ENCODE measurements around the gene GTSF1L.
"Not testable (repeated sequence)": the region's sequence is repeated elsewhere in the genome, so short reads cannot be mapped to it uniquely, and the experiment has no call there.

Gene GTSF1L

DNA sequence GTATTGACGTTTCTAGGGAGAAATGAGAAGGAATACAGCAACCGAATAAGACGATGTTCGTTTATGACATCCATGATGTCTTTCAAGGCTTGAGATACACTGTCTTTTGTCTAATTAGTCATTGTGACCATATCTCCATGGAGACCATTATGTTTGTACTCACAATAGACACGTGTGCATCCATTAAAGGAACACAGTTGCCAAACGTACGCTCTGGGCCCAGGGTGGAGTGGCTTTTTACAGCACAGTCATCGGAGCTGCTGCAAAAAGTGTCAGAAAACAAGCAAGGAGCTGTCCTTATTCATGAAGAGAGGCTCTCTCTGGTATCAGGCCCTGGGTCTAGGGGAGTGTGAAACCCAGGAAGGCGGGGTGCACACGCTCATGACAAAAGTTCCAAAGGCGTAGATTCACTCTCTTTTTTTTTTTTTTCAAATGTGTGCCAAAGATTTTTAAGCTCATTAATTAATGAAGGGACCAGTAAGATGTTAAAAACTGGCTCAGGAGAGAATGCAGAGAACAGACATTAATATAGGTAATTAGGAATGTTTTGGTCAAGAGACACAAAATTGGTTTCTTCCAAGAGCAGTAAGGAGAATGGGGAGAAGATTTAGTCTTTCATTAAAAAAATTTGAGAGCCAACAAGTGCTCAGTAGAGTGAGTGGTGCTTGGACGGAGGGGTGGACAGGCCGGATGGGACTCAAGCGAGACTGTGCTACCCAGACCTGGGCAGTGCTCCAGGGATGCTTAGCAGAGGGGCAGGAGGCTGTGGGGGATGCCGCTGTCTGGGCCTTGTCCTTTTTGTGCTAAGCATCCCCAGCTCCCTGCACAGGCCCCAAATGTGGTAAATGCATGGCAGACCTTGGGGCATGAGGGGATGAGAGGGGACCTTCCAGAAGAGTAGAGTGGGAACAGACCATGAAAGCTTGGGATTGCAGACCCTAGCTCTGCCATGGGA is 34.9 kb upstream of the GTSF1L start:
- FAIRE-seq (no peak), DNase-seq (ENCODE audit: insufficient read length, low spot score) (no peak)
- TF ChIP-seq POU2F2 (IDR thresholded peaks at IDR 0.05; ENCODE audit: low read depth, low read length) (no peak), POLR2AphosphoS5 (IDR thresholded peaks at IDR 0.05; ENCODE audit: low read depth, low read length) (no peak), TAF1 (IDR thresholded peaks at IDR 0.05; ENCODE audit: low read depth, low read length) (no peak), POLR2A (IDR thresholded peaks at IDR 0.05; ENCODE audit: low read depth, low read length) (no peak), PAX5 (IDR thresholded peaks at IDR 0.05; ENCODE audit: insufficient read depth, low read length, severe bottlenecking) (no peak), SPI1 (IDR thresholded peaks at IDR 0.05; ENCODE audit: low read depth, low read length) (no peak)

GRCh38 chr20:43757888-43758287 is 31.1 kb upstream of the GTSF1L start:
- DNase-seq (ENCODE audit: insufficient read length, low spot score); FAIRE-seq: not testable (repeated sequence)

GRCh38 chr20:43755851-43756250 is 29.0 kb upstream of the GTSF1L start:
- TF ChIP-seq PAX5 (IDR thresholded peaks at IDR 0.05; ENCODE audit: insufficient read depth, low read length, severe bottlenecking): no peak
- no peak for TF ChIP-seq TAF1 (IDR thresholded peaks at IDR 0.05; ENCODE audit: low read depth, low read length)
- no peak for TF ChIP-seq POLR2AphosphoS5 (IDR thresholded peaks at IDR 0.05; ENCODE audit: low read depth, low read length)
- DNase-seq (ENCODE audit: insufficient read length, low spot score) (no peak), FAIRE-seq (no peak)

- FAIRE-seq (no peak), DNase-seq (ENCODE audit: insufficient read length, low spot score) (no peak)
- no peak for TF ChIP-seq PAX5 (IDR thresholded peaks at IDR 0.05; ENCODE audit: insufficient read depth, low read length, severe bottlenecking)
- no peak for TF ChIP-seq POU2F2 (IDR thresholded peaks at IDR 0.05; ENCODE audit: low read depth, low read length)
- no peak for TF ChIP-seq POLR2AphosphoS5 (IDR thresholded peaks at IDR 0.05; ENCODE audit: low read depth, low read length)
- TF ChIP-seq SPI1 (IDR thresholded peaks at IDR 0.05; ENCODE audit: low read depth, low read length): no peak
- TF ChIP-seq TAF1 (IDR thresholded peaks at IDR 0.05; ENCODE audit: low read depth, low read length): no peak
- no peak for TF ChIP-seq POLR2A (IDR thresholded peaks at IDR 0.05; ENCODE audit: low read depth, low read length)
Measured at GRCh38 chr20:43755390-43755789, 28.6 kb upstream of the GTSF1L start.

- TF ChIP-seq TAF1 (IDR thresholded peaks at IDR 0.05; ENCODE audit: low read depth, low read length): 0 out of 2 replicates have a peak, but pooled peaks have one; percentile 26
- TF ChIP-seq POLR2AphosphoS5 (IDR thresholded peaks at IDR 0.05; ENCODE audit: low read depth, low read length): no peak; the same call in 1 of the 2 replicates
- peak; percentile 78 for TF ChIP-seq PAX5 (IDR thresholded peaks at IDR 0.05; ENCODE audit: insufficient read depth, low read length, severe bottlenecking)
- TF ChIP-seq POU2F2 (IDR thresholded peaks at IDR 0.05; ENCODE audit: low read depth, low read length): peak; percentile 79; the same call in 1 of the 2 replicates
- TF ChIP-seq SPI1 (IDR thresholded peaks at IDR 0.05; ENCODE audit: low read depth, low read length): peak; percentile 69
- FAIRE-seq (peak; percentile 96), DNase-seq (ENCODE audit: insufficient read length, low spot score) (no peak)
Measured at GRCh38 chr20:43752561-43753301, 25.9 kb upstream of the GTSF1L start.

GRCh38 chr20:43752051-43752360 is 25.2 kb upstream of the GTSF1L start:
- TF ChIP-seq PAX5 (IDR thresholded peaks at IDR 0.05; ENCODE audit: insufficient read depth, low read length, severe bottlenecking) (no peak), TAF1 (IDR thresholded peaks at IDR 0.05; ENCODE audit: low read depth, low read length) (no peak), POLR2A (IDR thresholded peaks at IDR 0.05; ENCODE audit: low read depth, low read length) (no peak), POU2F2 (IDR thresholded peaks at IDR 0.05; ENCODE audit: low read depth, low read length) (no peak), POLR2AphosphoS5 (IDR thresholded peaks at IDR 0.05; ENCODE audit: low read depth, low read length) (no peak), SPI1 (IDR thresholded peaks at IDR 0.05; ENCODE audit: low read depth, low read length) (no peak)
- FAIRE-seq (peak; percentile 9), DNase-seq (ENCODE audit: insufficient read length, low spot score) (no peak)

DNA sequence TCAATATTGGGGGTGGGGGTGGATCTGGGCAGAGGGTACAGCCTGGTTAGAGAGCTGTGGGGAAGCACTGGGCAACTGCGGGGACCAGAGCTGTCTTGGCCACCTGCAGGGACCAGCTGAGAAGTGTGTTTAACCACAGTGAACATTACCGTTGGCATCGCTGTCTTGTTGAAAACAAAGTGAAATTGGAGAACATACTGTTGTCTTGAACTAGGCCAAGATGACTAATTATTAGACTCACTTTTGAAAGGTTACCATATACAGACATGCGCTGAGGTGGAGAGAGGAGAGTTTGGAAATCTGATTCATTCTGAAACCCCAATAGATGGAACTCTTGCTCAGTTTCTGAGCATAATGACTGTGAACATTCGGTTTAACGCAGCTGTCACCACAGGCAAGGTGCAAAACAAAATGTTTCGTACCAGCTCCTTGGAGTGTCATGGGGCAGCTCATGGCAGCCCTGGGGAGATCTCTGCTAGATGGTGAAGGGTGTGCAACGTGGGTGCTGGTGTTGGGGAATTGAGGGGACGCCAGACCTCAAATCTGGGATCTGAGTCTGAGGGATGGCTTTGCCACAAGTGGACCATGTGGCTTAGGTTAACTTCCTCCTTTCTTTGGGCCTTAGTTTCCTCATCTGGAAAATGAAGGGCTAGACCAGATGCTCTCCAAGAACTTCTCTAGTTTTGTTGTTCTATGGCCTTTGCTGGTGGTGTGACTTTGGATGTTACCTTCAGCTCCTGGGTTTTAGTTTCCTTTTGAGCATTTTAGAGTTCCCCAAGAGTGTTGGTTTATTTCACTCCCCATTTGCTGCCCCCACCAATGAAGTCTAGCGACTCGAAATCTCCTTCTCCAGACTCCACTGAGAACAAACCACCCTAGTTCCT is 24.6 kb upstream of the GTSF1L start:
- peak; percentile 97 for FAIRE-seq
- TF ChIP-seq TAF1 (IDR thresholded peaks at IDR 0.05; ENCODE audit: low read depth, low read length) (0 out of 2 replicates have a peak, but pooled peaks have one; percentile 6), SPI1 (IDR thresholded peaks at IDR 0.05; ENCODE audit: low read depth, low read length) (peak; percentile 18; the same call in 1 of the 2 replicates), POLR2A (IDR thresholded peaks at IDR 0.05; ENCODE audit: low read depth, low read length) (peak; percentile 49; the same call in 1 of the 2 replicates), PAX5 (IDR thresholded peaks at IDR 0.05; ENCODE audit: insufficient read depth, low read length, severe bottlenecking) (no peak), POLR2AphosphoS5 (IDR thresholded peaks at IDR 0.05; ENCODE audit: low read depth, low read length) (peak; percentile 63; the same call in 1 of the 2 replicates), POU2F2 (IDR thresholded peaks at IDR 0.05; ENCODE audit: low read depth, low read length) (peak; percentile 71)

DNA sequence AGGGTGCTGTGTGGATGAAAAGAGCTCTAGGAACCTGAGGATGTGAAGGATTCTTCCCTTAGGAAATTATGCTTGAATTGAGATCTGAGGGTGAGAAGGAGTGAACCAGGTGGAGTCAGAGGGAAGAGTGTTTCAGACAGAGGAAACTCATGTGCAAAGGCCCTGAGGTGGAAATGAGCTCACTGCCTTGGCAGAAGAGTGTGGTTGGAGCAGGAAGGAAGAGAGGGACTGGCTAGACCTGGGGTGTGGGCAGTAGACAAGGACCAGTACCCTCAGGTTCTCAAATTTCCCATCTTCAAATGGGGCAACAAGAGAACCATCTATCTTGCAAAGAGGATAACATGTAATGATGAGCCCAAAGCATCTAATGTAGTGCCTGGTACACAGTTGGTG is 24.0 kb upstream of the GTSF1L start:
- TF ChIP-seq POU2F2 (IDR thresholded peaks at IDR 0.05; ENCODE audit: low read depth, low read length) (no peak), POLR2A (IDR thresholded peaks at IDR 0.05; ENCODE audit: low read depth, low read length) (no peak), POLR2AphosphoS5 (IDR thresholded peaks at IDR 0.05; ENCODE audit: low read depth, low read length) (peak; percentile 9; the same call in 1 of the 2 replicates), PAX5 (IDR thresholded peaks at IDR 0.05; ENCODE audit: insufficient read depth, low read length, severe bottlenecking) (no peak), SPI1 (IDR thresholded peaks at IDR 0.05; ENCODE audit: low read depth, low read length) (no peak)
- DNase-seq (ENCODE audit: insufficient read length, low spot score): no peak
- no peak for FAIRE-seq

More for the DNA sequence above, 24.6 kb upstream of the GTSF1L start:
- peak; percentile 52 for DNase-seq (ENCODE audit: insufficient read length, low spot score)

Measured in GM12891 (cell line).